GM10248 (cell line): ENCODE results near the gene ACSL5.
A peak's percentile ranks its signal among the peaks of the same experiment; 100 is the strongest.
"Not testable (repeated sequence)": the region's sequence is repeated elsewhere in the genome, so short reads cannot be mapped to it uniquely, and the experiment has no call there.

Experiments
- CTCF ChIA-PET: fragments of 300-600 bp; sonication (Branson Sonifier 250); formaldehyde crosslinking; extraction: SDS; loops from one replicate; lab custom pipeline; 2021; ENCODE audit warnings: antibody characterized with exemption; lab: Yijun Ruan, JAX
- POLR2A ChIA-PET: fragments of 350-650 bp; sonication (Branson Sonifier 250); formaldehyde crosslinking; extraction: SDS; loops from one replicate; lab custom pipeline; 2020; ENCODE audit warnings: antibody characterized with exemption; lab: Yijun Ruan, JAX
- DNase-seq: peaks from one replicate; pipeline ENCODE4 v3.0.0; 2012; ENCODE audit errors: extremely low spot score
- CTCF ChIP-seq: IDR thresholded peaks from 2 replicates; pipeline ENCODE4 v1.5.1; 2012; ENCODE audit warnings: mild to moderate bottlenecking, low read depth; ENCODE audit errors: extremely low read depth, missing control alignments, control extremely low read depth

Gene ACSL5

GRCh38 chr10:112456533-112456932, 82.6 kb downstream of the ACSL5 start:
- TF ChIP-seq CTCF = peak; percentile 28
- POLR2A ChIA-PET = no interaction called here
- DNase-seq = no peak
- CTCF ChIA-PET = interaction anchor here (0.8 to 2.3 kb wide), 14 partner anchors 8 to 315 kb away, joined by 3 to 28 read pairs (median 4); partner anchors contain the start of genes VTI1A and ZDHHC6

- POLR2A ChIA-PET = no interaction called here
- CTCF ChIA-PET = interaction anchor here (1.1 to 3.8 kb wide), 4 partner anchors 9 to 17 kb away, joined by 3 to 31 read pairs (median 8); no protein-coding TSS in a partner anchor
- no peak for DNase-seq
- TF ChIP-seq CTCF = no peak
These were observed 86.5 kb downstream of the ACSL5 start for GRCh38 chr10:112460366-112460765.

GRCh38 chr10:112461029-112461887, 87.3 kb downstream of the ACSL5 start:
- TF ChIP-seq CTCF = no peak
- POLR2A ChIA-PET = interaction anchor here (0.5 kb wide), 1 partner anchor 82 kb away, joined by 7 read pairs; no protein-coding TSS in a partner anchor
- CTCF ChIA-PET = interaction anchor here (0.8 to 3.8 kb wide), 7 partner anchors 8 to 26 kb away, joined by 3 to 31 read pairs (median 4); no protein-coding TSS in a partner anchor
- DNase-seq = no peak

GRCh38 chr10:112464074-112464473, 90.2 kb downstream of the ACSL5 start:
- POLR2A ChIA-PET, DNase-seq: not testable (repeated sequence)
- CTCF ChIA-PET = interaction anchor here (1.0 to 2.0 kb wide), 5 partner anchors 8 to 18 kb away, joined by 3 to 13 read pairs (median 5); partner anchors contain the start of genes VTI1A and ZDHHC6

GRCh38 chr10:112465299-112465883, 91.5 kb downstream of the ACSL5 start:
- ChIA-PET POLR2A (no interaction called here), CTCF (interaction anchor here (0.9 to 1.3 kb wide), 4 partner anchors 9 to 328 kb away, joined by 3 to 6 read pairs (median 4); no protein-coding TSS in a partner anchor)

GRCh38 chr10:112466802-112467201, 92.9 kb downstream of the ACSL5 start:
- ChIA-PET POLR2A (no interaction called here), CTCF (interaction anchor here (0.9 to 1.4 kb wide), 2 partner anchors 10 kb away, joined by 3 to 4 read pairs; no protein-coding TSS in a partner anchor)
- no peak for TF ChIP-seq CTCF
- DNase-seq = no peak

More at GRCh38 chr10:112465299-112465883, 91.5 kb downstream of the ACSL5 start:
- no peak for DNase-seq
- TF ChIP-seq CTCF = no peak
